ENCODE measurements around the gene SMAD7.

The SMAD7 gene

GRCh38 chr18:48914581-48915251 is 36.0 kb downstream of the SMAD7 start:
- DNase-seq (ENCODE audit: low spot score) = no peak

- DNase-seq (ENCODE audit: low spot score) = no peak
Observed at GRCh38 chr18:48913775-48914174, 37.0 kb downstream of the SMAD7 start.

GRCh38 chr18:48913201-48913600 is 37.6 kb downstream of the SMAD7 start:
- DNase-seq (ENCODE audit: low spot score) = no peak

- no peak for DNase-seq (ENCODE audit: low spot score)
Observed at GRCh38 chr18:48910972-48911545, 39.7 kb downstream of the SMAD7 start.

- no peak for DNase-seq (ENCODE audit: low spot score)
Observed at GRCh38 chr18:48909721-48910120, 41.0 kb downstream of the SMAD7 start.

- no peak for DNase-seq (ENCODE audit: low spot score)
Observed at GRCh38 chr18:48908916-48909315, 41.8 kb downstream of the SMAD7 start.

GRCh38 chr18:48905513-48905912 is 45.3 kb downstream of the SMAD7 start:
- no peak for DNase-seq (ENCODE audit: low spot score)

- no peak for DNase-seq (ENCODE audit: low spot score)
Observed at GRCh38 chr18:48904847-48905394, 45.8 kb downstream of the SMAD7 start.

GRCh38 chr18:48904091-48904490 is 46.7 kb downstream of the SMAD7 start:
- DNase-seq (ENCODE audit: low spot score) = no peak

GRCh38 chr18:48902856-48903601 is 47.7 kb downstream of the SMAD7 start:
- peak; percentile 75 for DNase-seq (ENCODE audit: low spot score)

GRCh38 chr18:48902023-48902855 is 48.5 kb downstream of the SMAD7 start:
- DNase-seq (ENCODE audit: low spot score) = peak; percentile 93

- no peak for DNase-seq (ENCODE audit: low spot score)
Observed at GRCh38 chr18:48901145-48902022, 49.4 kb downstream of the SMAD7 start.

- DNase-seq (ENCODE audit: low spot score) = no peak
Observed at GRCh38 chr18:48900469-48900868, 50.3 kb downstream of the SMAD7 start.

GRCh38 chr18:48899558-48900174 is 51.1 kb downstream of the SMAD7 start:
- no peak for DNase-seq (ENCODE audit: low spot score)

- no peak for DNase-seq (ENCODE audit: low spot score)
Observed at GRCh38 chr18:48898521-48898920, 52.2 kb downstream of the SMAD7 start.

GRCh38 chr18:48897531-48897930 is 53.2 kb downstream of the SMAD7 start:
- DNase-seq (ENCODE audit: low spot score) = peak; percentile 36

- DNase-seq (ENCODE audit: low spot score) = peak; percentile 61
Observed at GRCh38 chr18:48896875-48897511, 53.8 kb downstream of the SMAD7 start.

GRCh38 chr18:48896326-48896874 is 54.4 kb downstream of the SMAD7 start:
- no peak for DNase-seq (ENCODE audit: low spot score)

GRCh38 chr18:48894799-48895346 is 55.9 kb downstream of the SMAD7 start:
- DNase-seq (ENCODE audit: low spot score) = no peak

All from AG08396 (cell line).